GM10266 (cell line): ENCODE measurements around the gene MCTP1.
"Not testable (repeated sequence)": the region's sequence is repeated elsewhere in the genome, so short reads cannot be mapped to it uniquely, and the experiment has no call there.

Source experiments
- DNase-seq: peaks from one replicate; pipeline ENCODE4 v3.0.0; 2012; ENCODE audit errors: extremely low spot score
- CTCF ChIP-seq: IDR thresholded peaks from 2 replicates; pipeline ENCODE4 v1.5.1; 2012; ENCODE audit warnings: mild to moderate bottlenecking, low read depth; ENCODE audit not compliant: control insufficient read depth, insufficient read depth; ENCODE audit errors: missing control alignments

The MCTP1 gene

DNA sequence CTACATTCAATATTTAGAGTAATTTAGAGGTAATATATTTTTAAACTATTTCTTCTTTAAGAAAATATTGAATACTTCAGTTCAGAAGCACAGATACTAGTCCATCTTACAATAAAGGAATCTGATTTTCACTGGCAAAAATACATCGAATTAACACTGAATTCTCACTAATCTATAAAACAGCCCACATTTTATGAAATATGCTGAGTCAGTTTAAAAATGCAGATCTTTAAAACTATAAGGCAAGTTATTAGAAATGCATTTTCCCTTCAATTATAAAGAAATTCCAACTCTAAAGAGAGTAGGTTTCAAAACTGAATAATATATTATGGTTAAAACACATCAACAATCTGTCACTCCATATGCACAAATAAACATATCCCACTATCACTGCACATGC, 433.9 kb downstream of the MCTP1 start:
- no peak for DNase-seq
- no peak for TF ChIP-seq CTCF

- peak; percentile 37 for DNase-seq
- TF ChIP-seq CTCF: peak; percentile 76
Measured at GRCh38 chr5:94849821-94850736, 434.8 kb downstream of the MCTP1 start.

- no peak for TF ChIP-seq CTCF
- no peak for DNase-seq
Measured at GRCh38 chr5:94849324-94849723, 435.6 kb downstream of the MCTP1 start.

GRCh38 chr5:94847726-94848125, 437.2 kb downstream of the MCTP1 start:
- TF ChIP-seq CTCF: no peak
- no peak for DNase-seq

DNA sequence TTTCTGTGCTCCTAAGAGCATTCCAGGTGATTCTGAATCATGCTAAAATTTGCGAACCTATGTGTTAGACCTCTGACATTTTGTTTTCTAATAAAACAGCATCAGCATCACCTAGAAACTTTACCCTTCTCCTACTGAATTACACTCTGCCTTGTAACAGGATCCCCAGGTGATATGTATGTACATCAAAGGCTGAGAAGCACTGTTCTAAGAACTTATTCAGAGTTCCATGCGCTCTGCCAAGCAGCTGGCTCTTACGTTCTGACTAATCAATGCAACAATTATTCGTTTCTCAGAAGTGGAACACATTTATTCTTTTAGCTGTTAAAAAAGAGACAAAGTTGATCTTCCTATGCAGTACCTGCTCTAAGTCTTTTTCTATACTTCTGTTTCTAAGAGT, 437.9 kb downstream of the MCTP1 start:
- TF ChIP-seq CTCF: no peak
- DNase-seq: no peak

GRCh38 chr5:94845696-94846095, 439.2 kb downstream of the MCTP1 start:
- not testable (repeated sequence) for DNase-seq

DNA sequence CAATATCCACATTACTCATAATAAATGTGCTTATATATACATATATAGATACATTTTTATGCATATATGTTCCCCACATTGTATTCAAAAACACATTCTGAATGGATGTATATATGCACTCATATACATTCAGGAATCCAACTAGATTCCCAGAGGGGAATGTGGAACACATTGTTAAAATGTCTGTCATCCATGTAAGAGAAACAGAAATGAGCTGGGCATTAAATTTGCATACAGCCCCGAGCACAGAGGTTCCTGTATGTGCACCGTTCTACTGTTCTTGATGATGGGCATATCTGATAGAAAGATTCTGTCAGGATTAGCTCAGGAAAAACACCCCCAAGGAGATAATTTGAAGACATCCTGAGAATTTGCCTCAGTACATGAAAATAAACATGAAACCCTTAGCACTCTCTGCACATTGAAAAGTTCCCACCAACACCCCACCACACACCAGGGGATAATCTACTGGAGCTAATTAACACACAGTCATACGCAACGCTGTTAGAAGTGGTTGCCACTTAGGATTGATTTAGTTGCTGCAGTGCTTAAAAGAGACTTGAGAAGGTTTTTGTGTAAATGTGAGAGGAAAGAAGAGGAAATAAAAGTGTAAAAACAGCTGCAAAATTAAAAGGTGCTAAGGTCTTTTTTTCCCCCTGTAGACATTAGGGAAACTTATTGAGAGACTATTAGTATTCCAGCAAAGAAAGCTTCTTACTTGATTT, 443.1 kb downstream of the MCTP1 start:
- no peak for TF ChIP-seq CTCF
- no peak for DNase-seq

- no peak for TF ChIP-seq CTCF
Measured at GRCh38 chr5:94833851-94834250, 451.0 kb downstream of the MCTP1 start.

More at GRCh38 chr5:94833851-94834250, 451.0 kb downstream of the MCTP1 start:
- DNase-seq: no peak
